DND-41 (cell line): ENCODE measurements around the gene CSNK1A1.

Experiments used
- EZH2 ChIP-seq: IDR thresholded peaks from 3 replicates; pipeline ENCODE4 v1.6.1; 2012; ENCODE audit warnings: borderline replicate concordance, low read depth, mild to moderate bottlenecking, moderate library complexity, low read length, inconsistent platforms; ENCODE audit not compliant: severe bottlenecking
- TF ChIP-seq, protein P1 (sequence below): IDR thresholded peaks from 2 replicates; pipeline ENCODE4 v1.5.1; 2012; ENCODE audit warnings: borderline replicate concordance, low read length, moderate library complexity, mild to moderate bottlenecking; ENCODE audit not compliant: poor library complexity, severe bottlenecking; ENCODE audit errors: extremely low read depth

DNA sequence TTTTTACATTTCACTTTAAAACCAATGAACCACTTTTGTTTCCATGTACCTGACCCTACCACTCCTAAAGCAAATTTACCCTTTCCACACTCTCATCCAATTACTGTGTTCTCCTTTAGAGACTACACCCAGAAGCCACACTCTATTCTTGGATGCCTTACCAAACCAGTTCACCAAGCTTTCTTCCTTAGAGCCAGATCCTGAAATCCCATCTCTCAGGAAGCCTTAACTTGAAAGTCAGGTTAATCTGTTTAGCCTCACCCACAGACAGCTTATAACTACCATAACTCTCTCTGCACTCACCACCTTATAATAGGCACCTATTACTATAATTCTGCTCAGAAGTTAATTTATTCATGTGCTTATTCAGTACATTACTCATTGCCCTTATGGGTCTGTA, 4.3 kb downstream of the CSNK1A1 start:
- TF ChIP-seq, protein P1, sequence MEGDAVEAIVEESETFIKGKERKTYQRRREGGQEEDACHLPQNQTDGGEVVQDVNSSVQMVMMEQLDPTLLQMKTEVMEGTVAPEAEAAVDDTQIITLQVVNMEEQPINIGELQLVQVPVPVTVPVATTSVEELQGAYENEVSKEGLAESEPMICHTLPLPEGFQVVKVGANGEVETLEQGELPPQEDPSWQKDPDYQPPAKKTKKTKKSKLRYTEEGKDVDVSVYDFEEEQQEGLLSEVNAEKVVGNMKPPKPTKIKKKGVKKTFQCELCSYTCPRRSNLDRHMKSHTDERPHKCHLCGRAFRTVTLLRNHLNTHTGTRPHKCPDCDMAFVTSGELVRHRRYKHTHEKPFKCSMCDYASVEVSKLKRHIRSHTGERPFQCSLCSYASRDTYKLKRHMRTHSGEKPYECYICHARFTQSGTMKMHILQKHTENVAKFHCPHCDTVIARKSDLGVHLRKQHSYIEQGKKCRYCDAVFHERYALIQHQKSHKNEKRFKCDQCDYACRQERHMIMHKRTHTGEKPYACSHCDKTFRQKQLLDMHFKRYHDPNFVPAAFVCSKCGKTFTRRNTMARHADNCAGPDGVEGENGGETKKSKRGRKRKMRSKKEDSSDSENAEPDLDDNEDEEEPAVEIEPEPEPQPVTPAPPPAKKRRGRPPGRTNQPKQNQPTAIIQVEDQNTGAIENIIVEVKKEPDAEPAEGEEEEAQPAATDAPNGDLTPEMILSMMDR: no peak
- no peak for TF ChIP-seq EZH2
